Renal pelvis (tissue), 12 donors: Measurements from ENCODE around the gene NUBP2. TPM values are rescaled to one million over a fixed set of nuclear protein-coding genes. Genes with fewer than 3 reads are reported as not detected.

ENCODE experiments used
- DNase-seq: peaks from one replicate; pipeline ENCODE4 v3.0.0-alpha.2; 2013
- long read RNA-seq, 16 experiments: transcript quantifications; one replicate each; lab custom pipeline, GENCODE V29; 2026
- polyA plus RNA-seq, 3 donors: library from polyadenylated mRNA; unstranded; fragments of 120-200 nt; gene quantifications; one replicate each; pipeline ENCODE4 v1.2.1, GENCODE V29; 2013; ENCODE audit not compliant: insufficient read length in 3 of 3

Gene NUBP2, protein sequence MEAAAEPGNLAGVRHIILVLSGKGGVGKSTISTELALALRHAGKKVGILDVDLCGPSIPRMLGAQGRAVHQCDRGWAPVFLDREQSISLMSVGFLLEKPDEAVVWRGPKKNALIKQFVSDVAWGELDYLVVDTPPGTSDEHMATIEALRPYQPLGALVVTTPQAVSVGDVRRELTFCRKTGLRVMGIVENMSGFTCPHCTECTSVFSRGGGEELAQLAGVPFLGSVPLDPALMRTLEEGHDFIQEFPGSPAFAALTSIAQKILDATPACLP
- polyA plus RNA-seq, result 10 to 100 TPM; 48.7 to 61.4 (median 60.8) TPM
- long read RNA-seq, donor 1, transcript NUBP2-201 (7 exons, 1,413 nt), result major isoform, 24 of 37 reads
- long read RNA-seq, donor 1, transcript NUBP2-215 (6 exons, 1,173 nt), result minor isoform, 12 of 37 reads
- long read RNA-seq, donor 1, partial matches to known transcripts, result 0 of 37 reads
- long read RNA-seq, donor 1, other reads (novel, unspliced or antisense), result 0 of 37 reads
- long read RNA-seq, donor 2, transcript NUBP2-215 (6 exons, 1,173 nt), result minor isoform, 16 of 54 reads
- long read RNA-seq, donor 2, transcript NUBP2-201 (7 exons, 1,413 nt), result major isoform, 28 of 54 reads
- long read RNA-seq, donor 2, partial matches to known transcripts, result 6 of 54 reads
- long read RNA-seq, donor 2, other reads (novel, unspliced or antisense), result 0 of 54 reads
- long read RNA-seq, donor 3, transcript NUBP2-215 (6 exons, 1,173 nt), result minor isoform, 17 of 45 reads
- long read RNA-seq, donor 3, transcript NUBP2-201 (7 exons, 1,413 nt), result major isoform, 25 of 45 reads
- long read RNA-seq, donor 3, partial matches to known transcripts, result 0 of 45 reads
- long read RNA-seq, donor 3, other reads (novel, unspliced or antisense), result 0 of 45 reads
- long read RNA-seq, donor 4, transcript NUBP2-201 (7 exons, 1,413 nt), result major isoform, 37 of 55 reads
- long read RNA-seq, donor 4, transcript NUBP2-215 (6 exons, 1,173 nt), result minor isoform, 10 of 55 reads
- long read RNA-seq, donor 4, partial matches to known transcripts, result 6 of 55 reads
- long read RNA-seq, donor 4, other reads (novel, unspliced or antisense), result 0 of 55 reads
- long read RNA-seq, donor 5, transcript NUBP2-201 (7 exons, 1,413 nt), result major isoform, 15 of 22 reads
- long read RNA-seq, donor 5, transcript NUBP2-215 (6 exons, 1,173 nt), result minor isoform, 7 of 22 reads
- long read RNA-seq, donor 5, partial matches to known transcripts, result 0 of 22 reads
- long read RNA-seq, donor 5, other reads (novel, unspliced or antisense), result 0 of 22 reads
- long read RNA-seq, donor 6, transcript NUBP2-201 (7 exons, 1,413 nt), result major isoform, 20 of 34 reads
- long read RNA-seq, donor 6, transcript NUBP2-215 (6 exons, 1,173 nt), result minor isoform, 12 of 34 reads
- long read RNA-seq, donor 6, partial matches to known transcripts, result 0 of 34 reads
- long read RNA-seq, donor 6, other reads (novel, unspliced or antisense), result 0 of 34 reads
- long read RNA-seq, donor 7, transcript NUBP2-201 (7 exons, 1,413 nt), result major isoform, 22 of 49 reads
- long read RNA-seq, donor 7, transcript NUBP2-215 (6 exons, 1,173 nt), result minor isoform, 18 of 49 reads
- long read RNA-seq, donor 7, partial matches to known transcripts, result 6 of 49 reads
- long read RNA-seq, donor 7, other reads (novel, unspliced or antisense), result 0 of 49 reads
- long read RNA-seq, donor 8, transcript NUBP2-201 (7 exons, 1,413 nt), result minor isoform, 7 of 23 reads
- long read RNA-seq, donor 8, transcript NUBP2-215 (6 exons, 1,173 nt), result major isoform, 10 of 23 reads
- long read RNA-seq, donor 8, partial matches to known transcripts, result 5 of 23 reads
- long read RNA-seq, donor 8, other reads (novel, unspliced or antisense), result 0 of 23 reads
- long read RNA-seq, donor 9, transcript NUBP2-215 (6 exons, 1,173 nt), result minor isoform, 18 of 40 reads
- long read RNA-seq, donor 9, transcript NUBP2-201 (7 exons, 1,413 nt), result major isoform, 21 of 40 reads
- long read RNA-seq, donor 9, partial matches to known transcripts, result 0 of 40 reads
- long read RNA-seq, donor 9, other reads (novel, unspliced or antisense), result 0 of 40 reads
- long read RNA-seq, donor 10, transcript NUBP2-215 (6 exons, 1,173 nt), result major isoform, 15 of 41 reads
- long read RNA-seq, donor 10, transcript NUBP2-201 (7 exons, 1,413 nt), result major isoform, 15 of 41 reads
- long read RNA-seq, donor 10, partial matches to known transcripts, result 6 of 41 reads
- long read RNA-seq, donor 10, other reads (novel, unspliced or antisense), result 0 of 41 reads
- long read RNA-seq, donor 11, transcript NUBP2-215 (6 exons, 1,173 nt), result minor isoform, 9 of 26 reads
- long read RNA-seq, donor 11, transcript NUBP2-201 (7 exons, 1,413 nt), result major isoform, 14 of 26 reads
- long read RNA-seq, donor 11, partial matches to known transcripts, result 0 of 26 reads
- long read RNA-seq, donor 11, other reads (novel, unspliced or antisense), result 0 of 26 reads
- long read RNA-seq, donor 12, transcript NUBP2-215 (6 exons, 1,173 nt), result minor isoform, 22 of 55 reads
- long read RNA-seq, donor 12, transcript NUBP2-201 (7 exons, 1,413 nt), result major isoform, 30 of 55 reads
- long read RNA-seq, donor 12, partial matches to known transcripts, result 0 of 55 reads
- long read RNA-seq, donor 12, other reads (novel, unspliced or antisense), result 0 of 55 reads
- long read RNA-seq, donor 13, transcript NUBP2-215 (6 exons, 1,173 nt), result minor isoform, 5 of 14 reads
- long read RNA-seq, donor 13, transcript NUBP2-201 (7 exons, 1,413 nt), result major isoform, 9 of 14 reads
- long read RNA-seq, donor 13, partial matches to known transcripts, result 0 of 14 reads
- long read RNA-seq, donor 13, other reads (novel, unspliced or antisense), result 0 of 14 reads
- long read RNA-seq, donor 14, result 0 reads
- long read RNA-seq, donor 15, result 0 reads
- long read RNA-seq, donor 16, transcript NUBP2-201 (7 exons, 1,413 nt), result major isoform, 16 of 33 reads
- long read RNA-seq, donor 16, transcript NUBP2-215 (6 exons, 1,173 nt), result minor isoform, 12 of 33 reads
- long read RNA-seq, donor 16, partial matches to known transcripts, result 0 of 33 reads
- long read RNA-seq, donor 16, other reads (novel, unspliced or antisense), result 0 of 33 reads

DNA sequence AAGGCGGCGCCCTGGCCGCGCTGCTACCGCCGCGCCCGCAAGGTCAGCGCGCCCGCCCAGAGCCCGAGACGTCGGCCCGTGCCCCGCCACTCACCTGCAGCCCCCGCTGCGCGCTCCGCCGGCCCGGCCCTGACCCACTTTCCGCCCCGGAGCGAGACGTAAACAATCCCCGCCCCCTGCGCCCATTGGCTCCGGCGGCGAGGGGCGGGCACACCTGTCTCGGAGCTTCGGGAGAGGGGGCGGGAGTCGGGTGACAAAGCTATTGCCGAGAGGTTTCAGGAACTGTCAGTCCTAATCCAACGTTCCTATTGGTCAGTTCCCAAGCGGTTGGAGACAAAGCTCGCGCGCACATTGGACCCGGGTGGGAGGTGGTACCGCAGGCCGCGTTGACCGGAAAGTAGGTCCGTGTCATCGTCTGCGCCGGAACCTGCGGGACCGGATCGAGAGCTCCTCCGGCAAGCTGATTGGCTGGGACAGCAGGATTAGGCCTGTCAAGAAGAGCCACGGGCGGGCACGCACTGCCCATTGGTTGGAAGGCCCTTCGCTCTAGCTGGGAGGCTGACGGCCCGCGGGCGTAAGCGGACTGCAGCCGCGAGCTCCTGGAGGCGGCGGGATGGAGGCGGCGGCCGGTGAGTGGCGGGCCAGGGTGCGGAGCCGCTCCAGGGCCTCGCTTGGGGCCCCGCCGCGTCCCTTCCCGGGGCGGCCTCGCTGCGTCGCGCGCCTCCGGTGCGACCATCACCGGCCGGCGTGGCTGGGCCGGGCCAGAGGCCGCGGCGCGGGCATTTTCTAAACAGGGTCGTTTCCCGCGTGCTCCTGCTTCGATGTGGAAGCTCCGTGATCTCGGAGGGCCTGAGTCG lies at the start of gene NUBP2, which contains the start of gene SPSB3:
Gene NUBP2, plus strand, starts transcription at position 553 of the 857 bp plus-strand sequence. Its CDS starts 61 bp downstream, at position 614.
Gene SPSB3, minus strand, starts transcription at position 164 of the 857 bp plus-strand sequence. CDS start 1,088 bp downstream, outside the sequence.
- DNase-seq, result peak; percentile 100

DNA sequence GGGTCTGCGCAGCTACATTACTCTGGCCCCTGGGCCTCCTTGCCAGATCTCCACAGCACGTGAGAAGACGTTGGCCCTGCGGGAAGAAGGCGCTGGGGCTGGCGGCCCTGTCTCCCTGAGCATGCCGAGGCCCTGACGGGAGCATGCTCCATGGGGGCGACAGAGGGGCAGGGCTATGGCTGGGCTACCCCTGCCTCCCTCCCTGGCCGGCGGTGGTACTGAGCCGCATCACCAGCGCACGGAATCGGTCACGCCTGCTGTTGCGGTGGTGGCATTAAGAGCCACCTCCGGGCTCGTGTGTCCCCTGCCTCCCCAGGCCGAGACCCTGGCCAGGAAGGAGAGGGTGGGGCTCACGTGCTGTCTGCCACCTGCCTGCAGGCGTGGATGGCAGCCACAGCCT lies 48.6 kb upstream of the NUBP2 start:
- DNase-seq, result no peak

DNA sequence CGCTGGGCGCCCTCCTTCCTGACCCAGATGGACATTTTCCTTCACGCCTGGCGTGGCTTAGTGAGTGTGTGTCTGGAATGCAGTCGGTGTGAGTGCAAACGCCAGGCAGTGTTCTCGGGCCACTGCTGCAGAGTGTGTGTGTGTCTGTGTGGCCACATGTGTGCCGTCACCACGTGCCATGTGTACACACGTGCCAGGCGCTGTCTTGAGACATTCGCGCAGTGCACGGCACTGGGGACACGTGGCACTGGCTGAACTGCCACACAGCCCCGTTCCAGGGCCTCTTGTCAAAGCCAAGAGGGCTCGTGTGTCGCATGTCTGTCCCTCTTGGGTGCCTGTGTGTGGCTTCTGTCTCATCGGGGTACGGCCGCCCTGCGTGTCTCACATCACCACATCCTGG lies 47.9 kb upstream of the NUBP2 start:
- DNase-seq, result no peak

DNA sequence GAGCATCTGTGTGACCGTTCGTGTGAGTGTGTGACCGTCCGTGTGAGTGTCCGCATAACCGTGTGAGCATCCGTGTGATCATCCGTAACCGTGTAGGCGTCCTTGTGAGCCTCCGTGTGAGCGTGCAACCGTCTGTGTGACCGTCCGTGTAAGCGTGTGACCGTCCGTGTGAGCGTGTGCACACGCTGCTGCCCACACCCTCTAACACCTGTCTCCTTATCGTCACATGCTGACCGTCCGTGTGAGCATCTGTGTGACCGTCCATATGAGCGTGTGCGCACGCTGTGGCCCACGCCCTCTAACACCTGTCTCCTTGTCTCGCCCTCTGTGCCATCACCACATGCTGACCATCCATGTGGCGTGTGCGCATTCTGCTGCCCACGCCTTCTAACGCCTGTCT lies 42.5 kb upstream of the NUBP2 start:
- DNase-seq, result no peak

DNA sequence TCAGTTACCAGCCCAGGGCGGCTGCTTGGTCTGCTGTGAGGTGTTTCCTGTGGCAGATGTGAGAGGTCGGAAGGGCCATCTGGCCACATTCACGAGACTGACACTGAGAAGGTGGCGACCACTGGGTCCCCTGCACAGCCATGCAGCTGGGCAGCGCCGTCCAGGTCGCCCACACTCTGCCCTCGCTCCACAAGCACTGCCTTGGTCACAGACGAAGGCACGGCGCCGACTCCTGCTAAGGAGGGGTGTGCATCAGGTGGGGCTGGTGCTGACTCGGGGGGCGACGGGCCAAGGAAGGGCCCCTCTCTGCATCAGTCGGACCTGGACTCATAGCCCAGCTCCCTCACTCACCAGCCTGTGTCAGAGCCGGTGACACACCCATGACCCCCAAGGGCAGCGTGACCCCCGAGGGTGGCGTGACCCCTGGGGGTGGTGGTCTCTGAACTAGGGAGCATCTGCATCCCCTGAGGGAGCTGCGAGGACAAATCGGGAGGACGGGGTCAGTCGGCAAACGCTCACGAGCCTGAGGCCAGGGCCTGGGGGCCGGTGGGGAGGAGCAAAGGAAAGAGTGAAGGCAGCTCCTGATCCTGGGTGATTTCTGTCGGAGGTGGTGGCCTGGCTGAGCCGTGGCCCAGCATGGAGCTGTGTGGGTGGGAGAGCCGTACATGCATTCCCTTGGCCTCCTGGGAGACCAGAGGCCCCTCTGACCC lies 41.8 kb upstream of the NUBP2 start:
- DNase-seq, result no peak

DNA sequence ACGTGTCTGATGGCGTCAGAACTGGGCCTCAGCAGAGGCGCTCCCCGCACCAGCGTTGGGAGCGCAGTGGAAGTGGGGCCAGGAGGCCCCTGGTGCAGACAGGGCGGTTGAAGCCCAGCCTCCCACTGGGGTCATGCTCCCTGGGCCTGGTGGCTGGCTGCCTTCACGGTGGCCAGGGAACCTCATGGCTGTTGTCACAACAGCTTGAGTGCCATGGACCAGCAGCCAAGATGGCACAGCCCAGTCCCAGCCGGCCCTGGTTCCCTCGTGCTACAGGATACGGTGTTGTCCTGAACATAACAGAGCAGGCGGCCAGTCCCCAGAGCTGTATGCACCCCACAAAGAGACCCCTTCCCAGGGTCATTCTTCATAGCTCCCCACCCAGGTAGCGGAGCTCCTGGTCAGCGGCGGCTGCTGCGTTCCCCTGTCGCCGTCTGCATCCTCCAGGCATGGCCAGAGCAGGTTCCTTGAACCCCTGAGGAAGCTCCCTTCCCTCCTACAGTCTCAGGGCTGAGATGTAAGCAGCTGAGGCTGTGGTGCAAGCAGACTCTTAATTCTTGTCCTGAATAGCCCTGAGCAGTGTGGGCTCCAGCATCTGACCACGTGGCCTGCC lies 41.1 kb upstream of the NUBP2 start:
- no peak for DNase-seq

DNA sequence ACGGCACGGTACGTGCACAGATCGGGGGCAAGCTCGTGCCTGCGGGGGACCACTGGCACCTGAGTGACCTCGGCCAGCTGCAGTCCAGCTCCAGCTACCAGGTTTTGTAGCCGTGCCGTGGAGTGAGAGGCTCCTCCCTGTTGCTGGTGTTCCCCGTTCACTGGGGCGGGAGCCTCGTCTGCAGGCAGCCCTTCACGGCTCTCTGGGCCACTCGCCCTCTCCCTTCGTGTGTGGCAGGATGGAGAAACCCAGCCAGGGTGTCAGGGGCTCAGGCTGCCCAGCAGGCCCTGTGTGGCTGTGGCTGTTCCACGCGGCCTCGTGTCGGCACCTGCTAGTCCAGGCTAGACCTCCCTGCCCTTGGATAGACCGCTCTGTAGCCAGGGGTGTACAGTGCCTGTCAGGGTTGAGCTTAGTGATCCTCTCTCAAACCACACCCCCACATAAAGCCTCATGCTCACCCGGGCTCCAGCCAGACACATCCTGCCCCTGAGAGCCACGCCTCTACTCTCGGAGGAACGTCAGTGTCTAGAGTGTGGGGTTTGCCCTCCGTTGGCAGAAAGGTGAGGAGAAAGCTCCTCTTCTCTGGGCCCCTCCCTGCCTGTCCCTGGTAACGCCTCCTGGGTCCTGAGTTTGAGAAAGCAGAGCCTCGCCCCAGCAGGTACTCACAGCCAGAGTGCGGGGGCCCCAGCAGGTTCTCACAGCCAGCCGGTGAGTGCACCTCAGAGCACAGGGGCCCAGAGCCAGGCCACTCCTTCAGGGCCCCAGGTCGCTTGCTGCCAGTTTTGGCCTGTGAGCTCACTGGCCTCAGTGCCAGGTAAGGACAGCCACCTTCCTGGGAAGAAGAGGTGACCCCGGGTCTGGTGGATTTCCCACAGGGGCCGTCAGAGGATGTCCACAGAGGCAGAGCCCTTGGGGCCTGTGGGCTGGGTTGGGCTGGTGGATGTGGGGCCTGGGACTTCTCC lies 39.1 kb upstream of the NUBP2 start:
- no peak for DNase-seq

DNA sequence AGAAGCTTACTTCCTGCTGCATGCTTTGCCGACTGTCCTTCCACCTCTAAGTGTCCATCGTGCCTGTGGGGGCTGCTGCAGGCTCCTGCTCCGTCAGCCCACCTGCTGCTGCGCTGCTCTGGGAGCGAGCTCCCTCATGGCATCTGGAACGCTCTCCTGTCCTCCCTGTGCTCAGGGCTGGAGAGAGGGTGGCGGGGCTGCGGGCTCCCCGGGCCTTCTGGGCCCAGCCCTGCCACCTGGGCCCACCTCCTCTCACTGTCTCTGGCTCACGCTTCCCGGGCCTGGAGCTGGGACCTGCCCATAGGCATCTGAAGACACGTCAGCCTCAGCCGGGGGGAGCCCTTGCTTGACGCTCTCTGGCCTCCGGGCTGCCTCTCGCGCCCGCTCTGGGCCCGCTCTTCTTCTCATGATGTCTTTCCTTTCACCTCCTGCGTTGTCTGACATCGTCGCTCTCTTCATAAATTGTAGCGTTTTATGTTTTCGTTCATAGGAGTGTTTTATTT lies 38.4 kb upstream of the NUBP2 start:
- no peak for DNase-seq

DNA sequence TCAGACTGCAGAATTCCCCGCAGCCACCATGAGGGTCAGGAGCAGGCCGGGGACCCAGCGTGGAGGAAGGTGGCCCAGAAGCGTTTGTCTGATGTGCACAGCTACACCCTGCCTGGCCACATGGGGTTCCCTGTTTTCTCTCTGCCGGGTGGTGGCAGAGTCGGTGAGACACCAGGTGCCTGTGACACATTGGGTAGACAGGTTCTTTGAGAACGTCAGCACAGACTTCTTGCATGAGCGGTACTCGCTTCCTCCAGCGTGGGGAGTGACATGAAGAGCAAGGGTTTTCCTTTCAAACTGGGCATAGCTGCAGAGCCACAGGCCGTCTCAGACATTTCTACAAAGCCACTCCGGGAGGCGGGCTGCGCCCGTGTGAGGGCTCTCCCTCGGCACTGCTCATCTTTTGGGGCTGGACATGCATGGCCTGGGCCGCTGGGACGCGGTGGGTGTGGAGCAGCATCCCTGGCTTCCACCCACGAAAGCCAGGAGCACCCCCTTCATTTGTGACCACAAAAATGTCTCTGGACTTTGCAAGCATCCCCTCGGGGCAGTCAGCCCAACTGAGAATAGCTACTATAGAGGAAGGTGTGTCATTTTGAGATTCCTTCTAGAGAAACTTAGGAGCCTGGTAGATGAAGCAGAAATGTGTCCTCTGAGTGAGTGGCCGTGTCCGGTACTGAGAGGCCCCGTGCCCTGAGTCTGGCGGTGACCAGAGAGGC lies 37.4 kb upstream of the NUBP2 start:
- no peak for DNase-seq

DNA sequence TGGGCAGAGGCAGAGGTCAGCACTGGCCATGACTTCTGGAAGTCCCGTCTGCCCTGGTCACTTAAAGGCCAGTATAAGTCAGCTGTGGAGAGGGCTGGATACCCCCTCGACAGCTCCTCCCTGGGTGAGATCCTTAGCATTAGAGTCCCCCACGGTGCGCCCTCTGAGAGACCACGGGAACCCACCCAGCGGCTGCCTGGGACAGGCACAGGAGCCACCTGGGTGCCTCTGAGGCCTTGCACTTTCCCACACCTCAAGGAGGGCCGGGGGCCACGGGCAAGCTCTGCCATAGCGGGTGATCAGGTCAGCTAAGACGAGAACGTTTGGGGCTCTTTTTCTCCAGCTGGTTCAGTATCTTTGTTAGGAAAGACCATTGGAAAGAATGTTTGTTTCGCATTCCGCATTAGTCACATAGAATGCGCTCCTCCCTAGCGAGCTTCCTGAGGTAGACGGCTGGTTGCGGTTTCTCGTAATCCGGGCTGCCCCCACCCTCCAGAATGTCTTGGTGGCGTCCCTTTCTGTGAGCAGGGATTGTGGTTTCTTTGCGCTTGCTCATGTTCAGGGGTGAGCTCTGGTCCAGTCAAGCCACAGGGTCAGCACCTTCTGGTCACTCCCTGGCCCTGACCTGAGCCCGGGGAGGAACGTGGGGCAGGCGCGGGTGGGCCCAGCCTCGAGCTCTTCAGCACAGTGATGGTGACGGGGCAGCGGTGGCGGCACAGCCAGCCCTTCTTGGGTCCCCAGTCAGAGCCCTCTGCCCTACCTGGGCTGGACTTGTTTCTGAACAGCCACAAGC lies 36.7 kb upstream of the NUBP2 start:
- DNase-seq, result no peak

DNA sequence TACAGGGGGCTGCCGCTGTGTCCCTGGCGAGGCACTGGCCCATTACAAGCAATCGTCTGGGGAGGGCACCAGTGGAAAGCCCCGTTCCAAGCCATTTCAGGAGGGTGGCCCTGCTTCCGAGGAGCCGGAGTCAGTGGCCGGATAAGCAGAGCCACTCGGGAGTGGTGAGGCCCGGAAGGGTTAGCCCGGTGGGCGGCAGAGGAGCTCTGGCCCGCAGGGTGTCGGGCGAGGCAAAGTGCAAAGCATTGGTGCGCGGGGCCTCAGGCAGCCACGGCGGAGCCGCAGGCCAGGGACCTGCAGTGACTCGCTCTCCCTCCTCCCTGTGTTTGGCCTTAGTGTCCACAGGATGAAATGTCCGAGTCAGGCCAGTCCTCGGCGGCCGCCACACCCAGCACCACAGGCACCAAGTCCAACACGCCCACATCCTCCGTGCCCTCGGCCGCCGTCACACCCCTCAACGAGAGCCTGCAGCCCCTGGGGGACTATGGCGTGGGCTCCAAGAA lies 36.0 kb upstream of the NUBP2 start:
- no peak for DNase-seq

DNA sequence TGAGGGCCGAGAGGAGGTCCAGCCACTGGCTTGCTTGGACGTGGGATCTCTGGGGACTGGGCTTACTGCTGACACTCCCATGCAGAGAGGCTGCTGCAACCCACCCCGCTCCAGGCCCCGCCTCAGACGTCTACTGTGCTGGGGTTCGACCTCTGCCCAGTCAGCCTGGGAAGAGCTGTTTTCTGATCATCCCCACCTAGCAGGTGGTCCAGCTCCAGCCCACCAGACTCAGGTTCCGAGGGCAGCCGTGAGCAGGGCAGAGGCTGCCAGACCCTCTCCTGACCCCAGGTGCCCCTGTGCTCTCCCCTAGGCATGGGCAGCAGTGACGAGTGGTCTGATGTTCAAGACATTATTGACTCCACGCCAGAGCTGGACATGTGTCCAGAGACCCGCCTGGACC lies 34.8 kb upstream of the NUBP2 start:
- DNase-seq, result no peak
